ENCODE data around the gene DCLRE1A. TPM values are rescaled to one million over a fixed set of nuclear protein-coding genes. Genes with fewer than 3 reads are reported as not detected.

Gene DCLRE1A
- total and polyA plus RNA-seq, 2 of the 13 experiments (the other 11 are each of a cell fraction or from before 2014, with no cell fraction given), result 6.2 to 19.6 TPM

GRCh38 chr10:113853578-113854012 lies 287 bp downstream of the DCLRE1A start:
- ATAC-seq, result peak; percentile 18
- Histone ChIP-seq H3K4me1 (ENCODE audit: insufficient read depth, low read length) (peaks cover 45% of the 10 kb centered on the region), H3K4me2 (ENCODE audit: low read depth, low read length) (peak overlapping the region; percentile 86), H3K9me3 (ENCODE audit: low read length) (no peaks in the 10 kb centered on the region), H3K36me3 (replicated peaks in 1 of 2; ENCODE audit: control insufficient read depth in 1 of 2, insufficient read depth in 2 of 2, low read length in 2 of 2) (peaks cover 0 to 2% of the 10 kb centered on the region in 2 experiments; a peak in 1 of 5 replicates), H4K20me1 (ENCODE audit: insufficient read depth, low read length) (no peaks in the 10 kb centered on the region), H3K9ac (ENCODE audit: insufficient read depth, low read depth, low read length) (peak overlapping the region; percentile 97), H3K27me3 (ENCODE audit: control insufficient read depth in 1 of 2, insufficient read depth in 2 of 2, low read length in 2 of 2) (no peaks in the 10 kb centered on the region; a peak in 1 of 5 replicates), H3K79me2 (ENCODE audit: insufficient read depth, low read length) (peaks cover 35% of the 10 kb centered on the region), H3K27ac (ENCODE audit: extremely low read length, insufficient read depth, low read length) (peak overlapping the region; percentile 94), H2AFZ (ENCODE audit: low read length) (peak overlapping the region; percentile 75), H3K4me3 (replicated peaks in 1 of 3; ENCODE audit: insufficient read depth in 1 of 3, low read depth in 2 of 3, low read length in 3 of 3) (peak overlapping the region; percentile 92 to 98 (median 92))
- in situ Hi-C loops (cut with HindIII; ENCODE audit: extremely low pct_ligation_motif_present, low pct_unique_long_range_greater_than_20kb), result no loop called here
- FAIRE-seq, result no peak
- intact Hi-C loops (cut with micrococcal nuclease; ENCODE audit: unreplicated experiment), result no loop called here
- TSS peak; percentile 65 for BruUV-seq (replicated peaks)
- ChIA-PET CTCF (ENCODE audit: low intra/inter-chr PET ratio, low total read pairs) (no interaction called here), POLR2A (no interaction called here)
- TF ChIP-seq, protein P1, sequence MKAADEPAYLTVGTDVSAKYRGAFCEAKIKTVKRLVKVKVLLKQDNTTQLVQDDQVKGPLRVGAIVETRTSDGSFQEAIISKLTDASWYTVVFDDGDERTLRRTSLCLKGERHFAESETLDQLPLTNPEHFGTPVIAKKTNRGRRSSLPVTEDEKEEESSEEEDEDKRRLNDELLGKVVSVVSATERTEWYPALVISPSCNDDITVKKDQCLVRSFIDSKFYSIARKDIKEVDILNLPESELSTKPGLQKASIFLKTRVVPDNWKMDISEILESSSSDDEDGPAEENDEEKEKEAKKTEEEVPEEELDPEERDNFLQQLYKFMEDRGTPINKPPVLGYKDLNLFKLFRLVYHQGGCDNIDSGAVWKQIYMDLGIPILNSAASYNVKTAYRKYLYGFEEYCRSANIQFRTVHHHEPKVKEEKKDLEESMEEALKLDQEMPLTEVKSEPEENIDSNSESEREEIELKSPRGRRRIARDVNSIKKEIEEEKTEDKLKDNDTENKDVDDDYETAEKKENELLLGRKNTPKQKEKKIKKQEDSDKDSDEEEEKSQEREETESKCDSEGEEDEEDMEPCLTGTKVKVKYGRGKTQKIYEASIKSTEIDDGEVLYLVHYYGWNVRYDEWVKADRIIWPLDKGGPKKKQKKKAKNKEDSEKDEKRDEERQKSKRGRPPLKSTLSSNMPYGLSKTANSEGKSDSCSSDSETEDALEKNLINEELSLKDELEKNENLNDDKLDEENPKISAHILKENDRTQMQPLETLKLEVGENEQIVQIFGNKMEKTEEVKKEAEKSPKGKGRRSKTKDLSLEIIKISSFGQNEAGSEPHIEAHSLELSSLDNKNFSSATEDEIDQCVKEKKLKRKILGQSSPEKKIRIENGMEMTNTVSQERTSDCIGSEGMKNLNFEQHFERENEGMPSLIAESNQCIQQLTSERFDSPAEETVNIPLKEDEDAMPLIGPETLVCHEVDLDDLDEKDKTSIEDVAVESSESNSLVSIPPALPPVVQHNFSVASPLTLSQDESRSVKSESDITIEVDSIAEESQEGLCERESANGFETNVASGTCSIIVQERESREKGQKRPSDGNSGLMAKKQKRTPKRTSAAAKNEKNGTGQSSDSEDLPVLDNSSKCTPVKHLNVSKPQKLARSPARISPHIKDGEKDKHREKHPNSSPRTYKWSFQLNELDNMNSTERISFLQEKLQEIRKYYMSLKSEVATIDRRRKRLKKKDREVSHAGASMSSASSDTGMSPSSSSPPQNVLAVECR (CRISPR knock-in tag; IDR thresholded peaks at IDR 0.05; ENCODE audit: borderline replicate concordance), result no peak
- TF ChIP-seq ZNF33A (CRISPR knock-in tag; IDR thresholded peaks at IDR 0.05; ENCODE audit: borderline replicate concordance) (no peak), ZNF282 (IDR thresholded peaks at IDR 0.05; ENCODE audit: partially characterized antibody) (no peak), ZNF841 (CRISPR knock-in tag; IDR thresholded peaks at IDR 0.05; ENCODE audit: borderline replicate concordance) (no peak), NFE2L2 (IDR thresholded peaks at IDR 0.05; ENCODE audit: low read length) (peak; percentile 41; the same call in 1 of the 2 replicates), ZNF598 (CRISPR knock-in tag; IDR thresholded peaks at IDR 0.05; ENCODE audit: borderline replicate concordance) (no peak), ZNF124 (CRISPR knock-in tag; IDR thresholded peaks at IDR 0.05) (0 out of 2 replicates have a peak, but pooled peaks have one; percentile 3), MBNL3 (CRISPR knock-in tag; conservative IDR thresholded peaks at IDR 0.05) (no peak), ZMYM4 (CRISPR knock-in tag; IDR thresholded peaks at IDR 0.05) (peak; percentile 49; the same call in 1 of the 2 replicates), RAD51 (IDR thresholded peaks at IDR 0.05; ENCODE audit: borderline replicate concordance) (no peak)
- TF ChIP-seq, protein P2, sequence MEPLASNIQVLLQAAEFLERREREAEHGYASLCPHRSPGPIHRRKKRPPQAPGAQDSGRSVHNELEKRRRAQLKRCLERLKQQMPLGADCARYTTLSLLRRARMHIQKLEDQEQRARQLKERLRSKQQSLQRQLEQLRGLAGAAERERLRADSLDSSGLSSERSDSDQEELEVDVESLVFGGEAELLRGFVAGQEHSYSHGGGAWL (CRISPR knock-in tag; IDR thresholded peaks at IDR 0.05), result 0 out of 2 replicates have a peak, but pooled peaks have one; percentile 1
- DNase-seq (ENCODE audit: low spot score), result no peak
- 20% methylated on average over 10 of the region's 10 CpGs for WGBS (ENCODE audit: low lambda C conversion rate)
